HepG2 (cell line): Measurements from ENCODE around the gene SMKR1. TPM values are rescaled to one million over a fixed set of nuclear protein-coding genes. Genes with fewer than 3 reads are reported as not detected.

ENCODE experiments used
- ATAC-seq: fragments of 200-7000 bp; cut with Tn5 transposase; 3 replicates; pipeline ENCODE4 v1.9.1; 2020; ENCODE audit warnings: mild to moderate bottlenecking, moderate library complexity
- BruUV-seq: library from RNA; stranded (reverse); fragments of 400-500 nt; replicated peaks from 2 replicates; lab custom pipeline; 2021; lab: Mats Ljungman, UMichigan
- CTCF ChIA-PET: fragments of 300-600 bp; formaldehyde crosslinking; extraction: SDS; loops from one replicate; lab custom pipeline; 2021; ENCODE audit warnings: low total read pairs, inconsistent platforms, low intra/inter-chr PET ratio; lab: Yijun Ruan, JAX
- POLR2A ChIA-PET: fragments of 350-600 bp; sonication (Branson Sonifier 250); formaldehyde crosslinking; loops from one replicate; lab custom pipeline; 2020; ENCODE audit warnings: antibody characterized with exemption, inconsistent platforms; lab: Yijun Ruan, JAX
- DNase-seq: peaks from one replicate; pipeline ENCODE4 v3.0.0-alpha.2; 2015; ENCODE audit warnings: low spot score
- FAIRE-seq: peaks from 3 replicates; lab custom pipeline; 2011; peaks lifted over from hg19 to GRCh38; lab: Jason Lieb, UNC
- H2AFZ ChIP-seq: one replicate; pipeline ENCODE4 v1.6.1; 2011; ENCODE audit warnings: low read length, inconsistent platforms
- H3K27ac ChIP-seq: fragments of 300-600 bp; 3 replicates; pipeline ENCODE4 v1.8.0; 2011; ENCODE audit warnings: mixed run types, mild to moderate bottlenecking, mixed read lengths, low read length, inconsistent platforms; ENCODE audit not compliant: insufficient read depth; ENCODE audit errors: extremely low read length
- H3K27me3 ChIP-seq, 2 experiments: fragments of 200-600 bp in 1 of 2; 2 replicates in 1 of 2; 3 replicates in 1 of 2; pipeline versions ENCODE4 v1.6.0 to v1.8.0; 2011; ENCODE audit warnings: low read length in 2 of 2, mild to moderate bottlenecking in 2 of 2, moderate library complexity in 2 of 2, inconsistent platforms in 1 of 2; ENCODE audit not compliant: insufficient read depth in 2 of 2, control insufficient read depth in 1 of 2
- H3K36me3 ChIP-seq, 2 experiments: fragments of 200-600 bp in 1 of 2; replicated peaks in 1 of 2; 2 replicates in 1 of 2; 3 replicates in 1 of 2; pipeline versions ENCODE4 v1.5.1 to v1.8.0; 2011; ENCODE audit warnings: low read length in 2 of 2, inconsistent platforms in 1 of 2; ENCODE audit not compliant: insufficient read depth in 2 of 2, control insufficient read depth in 1 of 2
- H3K4me1 ChIP-seq: 2 replicates; pipeline ENCODE4 v1.5.1; 2012; ENCODE audit warnings: low read length, inconsistent platforms; ENCODE audit not compliant: insufficient read depth
- H3K4me2 ChIP-seq: 2 replicates; pipeline ENCODE4 v1.6.0; 2011; ENCODE audit warnings: low read depth, low read length, inconsistent platforms
- H3K4me3 ChIP-seq, 3 experiments: fragments of 200-600 bp in 1 of 3; sonication (generic), shearing (Covaris generic) in 1 of 3; replicated peaks in 1 of 3; 2 replicates each; pipeline ENCODE4 v1.5.1; 2011 to 2016; ENCODE audit warnings: low read length in 3 of 3, inconsistent platforms in 2 of 3, low read depth in 2 of 3, mild to moderate bottlenecking in 2 of 3, control low read depth in 1 of 3, mixed read lengths in 1 of 3; ENCODE audit not compliant: insufficient read depth in 1 of 3
- H3K79me2 ChIP-seq: one replicate; pipeline ENCODE4 v1.6.1; 2011; ENCODE audit warnings: low read length, inconsistent platforms; ENCODE audit not compliant: insufficient read depth
- H3K9ac ChIP-seq: 2 replicates; pipeline ENCODE4 v1.6.0; 2011; ENCODE audit warnings: mild to moderate bottlenecking, low read depth, low read length, inconsistent platforms; ENCODE audit not compliant: insufficient read depth
- H3K9me3 ChIP-seq: 2 replicates; pipeline ENCODE4 v1.5.1; 2012; ENCODE audit warnings: mild to moderate bottlenecking, low read length
- H4K20me1 ChIP-seq: 2 replicates; pipeline ENCODE4 v1.6.0; 2011; ENCODE audit warnings: inconsistent platforms, mild to moderate bottlenecking, low read length, moderate library complexity; ENCODE audit not compliant: insufficient read depth
- MYC ChIP-seq: sonication (generic); formaldehyde crosslinking; IDR thresholded peaks from 2 replicates; pipeline ENCODE4 v1.9.0; 2021; ENCODE audit warnings: missing genetic modification reagents, borderline replicate concordance
- MYNN ChIP-seq: sonication (generic); formaldehyde crosslinking; IDR thresholded peaks from 2 replicates; pipeline ENCODE4 v1.4.0; 2020; ENCODE audit warnings: mild to moderate bottlenecking, low read depth, missing genetic modification reagents
- NCOR1 ChIP-seq: fragments of 200-600 bp; sonication (generic); IDR thresholded peaks from 2 replicates; pipeline ENCODE4 v1.7.0; 2017; ENCODE audit warnings: antibody characterized with exemption, low read length, borderline replicate concordance
- NFATC3 ChIP-seq: sonication (generic); formaldehyde crosslinking; IDR thresholded peaks from 2 replicates; pipeline ENCODE4 v1.5.1; 2020; ENCODE audit warnings: mild to moderate bottlenecking, missing genetic modification reagents
- NFYC ChIP-seq: IDR thresholded peaks from 2 replicates; pipeline ENCODE4 v1.6.1; 2016; ENCODE audit warnings: missing genetic modification reagents, missing compliant biosample characterization
- STAT6 ChIP-seq: sonication (generic); formaldehyde crosslinking; IDR thresholded peaks from 2 replicates; pipeline ENCODE4 v1.4.0; 2020; ENCODE audit warnings: missing genetic modification reagents, mild to moderate bottlenecking, borderline replicate concordance
- TIGD3 ChIP-seq: sonication (generic); formaldehyde crosslinking; IDR thresholded peaks from 2 replicates; pipeline ENCODE4 v1.5.1; 2020; ENCODE audit warnings: mild to moderate bottlenecking, missing genetic modification reagents, borderline replicate concordance
- ZBTB3 ChIP-seq: sonication (generic); formaldehyde crosslinking; IDR thresholded peaks from 2 replicates; pipeline ENCODE4 v1.4.0; 2020; ENCODE audit warnings: low read depth, mild to moderate bottlenecking, moderate library complexity, missing genetic modification reagents, borderline replicate concordance
- ZNF207 ChIP-seq: fragments of 450-650 bp; IDR thresholded peaks from 2 replicates; pipeline ENCODE4 v1.6.1; 2016; ENCODE audit warnings: antibody characterized with exemption, borderline replicate concordance
- ZNF33A ChIP-seq: sonication (generic); formaldehyde crosslinking; IDR thresholded peaks from 2 replicates; pipeline ENCODE4 v1.5.1; 2020; ENCODE audit warnings: missing genetic modification reagents, mild to moderate bottlenecking, moderate library complexity, borderline replicate concordance
- ZNF350 ChIP-seq: sonication (generic); formaldehyde crosslinking; IDR thresholded peaks from 2 replicates; pipeline ENCODE4 v1.4.0; 2020; ENCODE audit warnings: mild to moderate bottlenecking, low read depth, missing genetic modification reagents, borderline replicate concordance
- WGBS: methylation state at CpG from one replicate; pipeline ENCODE4 v1.1.6; 2017; ENCODE audit warnings: low lambda C conversion rate; 5-methylcytosine and 5-hydroxymethylcytosine counted together
- in situ Hi-C: cut with HindIII; loops from 2 replicates; pipeline ENCODE4 v1.10.0; 2017; ENCODE audit warnings: low pct_unique_long_range_greater_than_20kb; ENCODE audit not compliant: extremely low pct_ligation_motif_present
- intact Hi-C: fragments of 100-400 bp; cut with micrococcal nuclease; formaldehyde crosslinking; loops from one replicate; pipeline ENCODE4 v1.10.0; 2022; ENCODE audit not compliant: unreplicated experiment
- polyA plus RNA-seq, 8 experiments: library from polyadenylated mRNA; depleted of rRNA in 3 of 8; stranded (reverse) in 7 of 8; unstranded in 1 of 8; fragments of >200 nt; fragmentation: Illumina TruSeq in 4 of 8; extraction: Trizol in 4 of 8; gene quantifications; 2 replicates each; pipeline versions ENCODE4 v1.2.1 to v1.2.3, GENCODE V29; 2011 to 2016; ENCODE audit warnings: low read depth in 4 of 8, missing spikeins in 1 of 8, mixed read lengths in 1 of 8; ENCODE audit not compliant: insufficient read depth in 1 of 8
- total RNA-seq, 5 experiments: library from RNA; depleted of rRNA; stranded (reverse); fragments of >200 nt; fragmentation: Illumina TruSeq; extraction: Trizol; gene quantifications; 2 replicates each; pipeline ENCODE4 v1.2.3, GENCODE V29; 2016; ENCODE audit warnings: low read depth in 1 of 5

The SMKR1 gene
- total and polyA plus RNA-seq, 2 of the 13 experiments (the other 11 are each of a cell fraction or from before 2014, with no cell fraction given) = 0.07 TPM; not detected in 1

GRCh38 chr7:129544700-129545099 is 42.4 kb downstream of the SMKR1 start:
- ATAC-seq (no peak), FAIRE-seq (no peak)

More at GRCh38 chr7:129544700-129545099, 42.4 kb downstream of the SMKR1 start:
- no peaks in the 10 kb centered on the region for H3K36me3 ChIP-seq
- no peaks in the 10 kb centered on the region for H4K20me1 ChIP-seq
- intact Hi-C loops = no loop called here
- POLR2A ChIA-PET = no interaction called here
- TF ChIP-seq ZBTB3 (CRISPR knock-in tag) (no peak), ZNF33A (CRISPR knock-in tag) (no peak), ZNF207 (no peak), ZNF350 (CRISPR knock-in tag) (no peak), TIGD3 (CRISPR knock-in tag) (no peak), NFATC3 (CRISPR knock-in tag) (no peak), STAT6 (CRISPR knock-in tag) (no peak), MYNN (no peak), NCOR1 (no peak), MYC (CRISPR knock-in tag) (no peak), NFYC (CRISPR knock-in tag) (no peak)
- TF ChIP-seq, all 625 proteins: peak for 0
- Histone ChIP-seq H3K79me2 (no peaks in the 10 kb centered on the region), H3K4me3 (no peak overlapping the region), H2AFZ (no peak overlapping the region), H3K9ac (no peak overlapping the region), H3K9me3 (no peaks in the 10 kb centered on the region), H3K4me2 (no peak overlapping the region), H3K27ac (no peak overlapping the region), H3K27me3 (peaks cover 0 to 3% of the 10 kb centered on the region in 2 experiments; a peak in 2 of 5 replicates), H3K4me1 (peaks cover 10% of the 10 kb centered on the region)
- no peak for DNase-seq
- CTCF ChIA-PET = no interaction called here
- no TSS peak for BruUV-seq
- in situ Hi-C loops = no loop called here
- WGBS = 64% methylated on average over 5 of the region's 5 CpGs
